ENCODE results near the gene CC2D2B. TPM values are rescaled to one million over a fixed set of nuclear protein-coding genes. Genes with fewer than 3 reads are reported as not detected.
A peak's percentile ranks its signal among the peaks of the same experiment; 100 is the strongest.
"Not testable (repeated sequence)": the region's sequence is repeated elsewhere in the genome, so short reads cannot be mapped to it uniquely, and the experiment has no call there.

CC2D2B gene
- total RNA-seq, 1 experiment from 2014 or later: not detected

- Histone ChIP-seq H3K27ac (ENCODE audit: low read length) (no peak overlapping the region), H3K4me1 (ENCODE audit: insufficient read depth, low read length) (no peaks in the 10 kb centered on the region), H3K9ac (ENCODE audit: low read length) (no peak overlapping the region), H3F3A (ENCODE audit: low read length, unreplicated experiment) (no peaks in the 10 kb centered on the region), H3K4me2 (ENCODE audit: low read length) (no peak overlapping the region), H3K9me2 (replicated peaks; ENCODE audit: low read length) (no peaks in the 10 kb centered on the region), H3K36me3 (ENCODE audit: low read depth, low read length) (no peaks in the 10 kb centered on the region), H4K20me1 (ENCODE audit: low read length) (no peaks in the 10 kb centered on the region), H3K79me2 (ENCODE audit: low read length) (no peaks in the 10 kb centered on the region), H2AFZ (ENCODE audit: low read length) (no peak overlapping the region), H3K9me3 (ENCODE audit: low read length) (no peaks in the 10 kb centered on the region), H3K4me3 (ENCODE audit: low read length) (no peak overlapping the region), H3K27me3 (ENCODE audit: low read length) (peaks cover 57% of the 10 kb centered on the region)
- CTCF ChIA-PET: no interaction called here
- intact Hi-C loops (cut with micrococcal nuclease): no loop called here
- ATAC-seq (no peak), DNase-seq (no peak)
- POLR2A ChIA-PET (ENCODE audit: unreplicated experiment): no interaction called here
- TF ChIP-seq CTCF (conservative IDR thresholded peaks at IDR 0.05; ENCODE audit: low read depth, low read length) (no peak), EZH2phosphoT487 (IDR thresholded peaks at IDR 0.05; ENCODE audit: borderline replicate concordance, low read length) (no peak), EZH2 (IDR thresholded peaks at IDR 0.05; ENCODE audit: low read length, unreplicated experiment) (no peak)
- no TSS peak for BruUV-seq (replicated peaks)
Observed at GRCh38 chr10:95987685-95988426, 80.1 kb downstream of the CC2D2B start.

GRCh38 chr10:95988702-95989101 is 80.9 kb downstream of the CC2D2B start:
- Histone ChIP-seq H3K9me2 (replicated peaks; ENCODE audit: low read length) (no peaks in the 10 kb centered on the region), H3F3A (ENCODE audit: low read length, unreplicated experiment) (no peaks in the 10 kb centered on the region), H3K9me3 (ENCODE audit: low read length) (no peaks in the 10 kb centered on the region), H3K36me3 (ENCODE audit: low read depth, low read length) (no peaks in the 10 kb centered on the region), H2AFZ (ENCODE audit: low read length) (no peak overlapping the region), H4K20me1 (ENCODE audit: low read length) (no peaks in the 10 kb centered on the region), H3K9ac (ENCODE audit: low read length) (no peak overlapping the region), H3K79me2 (ENCODE audit: low read length) (no peaks in the 10 kb centered on the region), H3K4me3 (ENCODE audit: low read length) (no peak overlapping the region), H3K4me1 (ENCODE audit: insufficient read depth, low read length) (no peaks in the 10 kb centered on the region), H3K27ac (ENCODE audit: low read length) (no peak overlapping the region), H3K4me2 (ENCODE audit: low read length) (no peak overlapping the region), H3K27me3 (ENCODE audit: low read length) (peaks cover 55% of the 10 kb centered on the region)
- ChIA-PET POLR2A (ENCODE audit: unreplicated experiment) (no interaction called here), CTCF (no interaction called here)
- peak; percentile 4 for DNase-seq
- BruUV-seq (replicated peaks): no TSS peak
- no peak for ATAC-seq
- TF ChIP-seq CTCF (conservative IDR thresholded peaks at IDR 0.05; ENCODE audit: low read depth, low read length) (0 out of 2 replicates have a peak, but pooled peaks have one; percentile 16), EZH2 (IDR thresholded peaks at IDR 0.05; ENCODE audit: low read length, unreplicated experiment) (no peak), EZH2phosphoT487 (IDR thresholded peaks at IDR 0.05; ENCODE audit: borderline replicate concordance, low read length) (no peak)
- intact Hi-C loops (cut with micrococcal nuclease): no loop called here

GRCh38 chr10:95994376-95994775 is 86.6 kb downstream of the CC2D2B start:
- CTCF ChIA-PET; H3K36me3 ChIP-seq (ENCODE audit: low read depth, low read length); ATAC-seq; H3K9me3 ChIP-seq (ENCODE audit: low read length); H3K9ac ChIP-seq (ENCODE audit: low read length); H2AFZ ChIP-seq (ENCODE audit: low read length); H3K9me2 ChIP-seq (replicated peaks; ENCODE audit: low read length); BruUV-seq (replicated peaks); H4K20me1 ChIP-seq (ENCODE audit: low read length); H3K4me1 ChIP-seq (ENCODE audit: insufficient read depth, low read length); H3K4me2 ChIP-seq (ENCODE audit: low read length); H3K4me3 ChIP-seq (ENCODE audit: low read length); H3K27ac ChIP-seq (ENCODE audit: low read length); intact Hi-C loops (cut with micrococcal nuclease); DNase-seq; POLR2A ChIA-PET (ENCODE audit: unreplicated experiment); H3F3A ChIP-seq (ENCODE audit: low read length, unreplicated experiment); H3K79me2 ChIP-seq (ENCODE audit: low read length): not testable (repeated sequence)
- H3K27me3 ChIP-seq (ENCODE audit: low read length): peaks cover 34% of the 10 kb centered on the region

Data from PC-3 (cell line).